Brain microvascular endothelial cell (primary cell): ENCODE data around the gene APELA.

Experiments
- DNase-seq: peaks from one replicate; pipeline ENCODE4 v3.0.0-alpha.2; 2020
- H3K27ac ChIP-seq: fragments of 250-450 bp; sonication (Bioruptor Pico); 2 replicates; pipeline ENCODE4 v1.5.1; 2020; ENCODE audit warnings: mild to moderate bottlenecking, moderate library complexity
- H3K27me3 ChIP-seq: fragments of 250-450 bp; sonication (Bioruptor Pico); replicated peaks from 2 replicates; pipeline ENCODE4 v1.5.1; 2020; ENCODE audit warnings: mild to moderate bottlenecking
- H3K36me3 ChIP-seq: fragments of 250-450 bp; sonication (Bioruptor Pico); replicated peaks from 2 replicates; pipeline ENCODE4 v1.5.1; 2020; ENCODE audit warnings: mild to moderate bottlenecking
- H3K4me3 ChIP-seq: 2 replicates; pipeline ENCODE4 v1.5.1; 2011; ENCODE audit warnings: low read depth, mild to moderate bottlenecking, control low read depth, low read length, moderate library complexity
- in situ Hi-C: cut with HindIII; loops from 2 replicates; pipeline ENCODE4 v1.10.0; 2017; ENCODE audit warnings: low sequenced_read_pairs, low pct_ligation_motif_present
- TF ChIP-seq, protein P1 (sequence below): IDR thresholded peaks from 2 replicates; pipeline ENCODE4 v1.5.1; 2011; ENCODE audit warnings: low read depth, mild to moderate bottlenecking, moderate library complexity, low read length, control low read depth, inconsistent platforms; ENCODE audit errors: missing control alignments

APELA gene, protein sequence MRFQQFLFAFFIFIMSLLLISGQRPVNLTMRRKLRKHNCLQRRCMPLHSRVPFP

DNA sequence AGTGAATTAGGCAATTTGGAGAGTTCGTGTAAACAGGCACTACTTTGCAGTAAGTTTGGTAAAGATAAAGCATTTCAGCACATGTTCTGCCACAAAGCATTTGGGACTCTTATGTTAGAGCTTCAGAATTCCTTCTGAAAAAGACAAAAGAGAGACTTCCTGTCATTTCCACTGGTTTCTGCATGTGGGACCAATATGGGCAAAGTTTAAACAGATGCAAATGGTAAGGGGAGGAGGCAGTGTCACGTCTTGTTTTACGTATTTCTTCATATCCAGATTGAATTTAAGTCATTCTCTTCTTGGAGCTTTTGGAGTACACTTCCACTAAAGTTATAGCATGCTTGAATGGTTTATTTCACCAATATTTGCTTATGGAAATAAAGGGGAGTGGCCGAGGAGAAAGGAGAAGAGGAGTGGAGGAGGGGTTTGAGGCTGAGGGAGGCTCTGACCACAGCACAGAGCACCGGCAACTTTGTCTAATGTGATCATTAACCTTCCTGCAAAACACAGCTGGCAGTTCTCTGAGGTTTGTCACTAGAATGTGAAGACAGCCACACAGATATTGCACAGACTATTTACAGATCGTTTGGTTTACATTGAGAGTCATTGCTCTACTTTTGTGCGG lies at the start of gene APELA:
Gene APELA (plus strand): TSS at position 479 of the 625 bp plus-strand sequence. CDS start 154 bp downstream, outside the sequence.
- Histone ChIP-seq H3K27ac (no peak within 1 kb of the TSS), H3K4me3 (no peak within 1 kb of the TSS), H3K27me3 (no peaks in the 10 kb centered on the region), H3K36me3 (no peaks in the 10 kb centered on the region)
- TF ChIP-seq, protein P1, sequence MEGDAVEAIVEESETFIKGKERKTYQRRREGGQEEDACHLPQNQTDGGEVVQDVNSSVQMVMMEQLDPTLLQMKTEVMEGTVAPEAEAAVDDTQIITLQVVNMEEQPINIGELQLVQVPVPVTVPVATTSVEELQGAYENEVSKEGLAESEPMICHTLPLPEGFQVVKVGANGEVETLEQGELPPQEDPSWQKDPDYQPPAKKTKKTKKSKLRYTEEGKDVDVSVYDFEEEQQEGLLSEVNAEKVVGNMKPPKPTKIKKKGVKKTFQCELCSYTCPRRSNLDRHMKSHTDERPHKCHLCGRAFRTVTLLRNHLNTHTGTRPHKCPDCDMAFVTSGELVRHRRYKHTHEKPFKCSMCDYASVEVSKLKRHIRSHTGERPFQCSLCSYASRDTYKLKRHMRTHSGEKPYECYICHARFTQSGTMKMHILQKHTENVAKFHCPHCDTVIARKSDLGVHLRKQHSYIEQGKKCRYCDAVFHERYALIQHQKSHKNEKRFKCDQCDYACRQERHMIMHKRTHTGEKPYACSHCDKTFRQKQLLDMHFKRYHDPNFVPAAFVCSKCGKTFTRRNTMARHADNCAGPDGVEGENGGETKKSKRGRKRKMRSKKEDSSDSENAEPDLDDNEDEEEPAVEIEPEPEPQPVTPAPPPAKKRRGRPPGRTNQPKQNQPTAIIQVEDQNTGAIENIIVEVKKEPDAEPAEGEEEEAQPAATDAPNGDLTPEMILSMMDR = no peak
- no peak for DNase-seq
- in situ Hi-C loops = no loop called here

DNA sequence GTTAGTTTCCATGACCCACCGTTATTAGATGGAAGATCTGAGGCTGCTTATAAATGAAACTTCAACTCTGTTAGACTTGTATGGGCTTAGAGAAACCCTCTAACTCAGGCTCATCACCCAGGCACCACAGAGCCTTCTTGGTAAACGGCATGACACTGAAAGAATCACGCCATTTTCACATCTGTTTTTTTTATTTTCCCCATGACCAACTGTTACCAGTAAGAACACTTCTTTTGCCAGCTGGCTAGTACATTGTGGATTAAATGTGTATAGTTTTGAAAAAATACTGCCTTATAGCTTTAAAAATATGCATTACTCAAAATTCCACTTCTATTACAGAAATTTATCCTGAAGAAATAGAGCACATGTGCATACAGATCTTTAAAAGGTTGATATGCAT lies 48.0 kb upstream of the APELA start:
- Histone ChIP-seq H3K4me3 (no peak overlapping the region), H3K36me3 (no peaks in the 10 kb centered on the region), H3K27me3 (no peaks in the 10 kb centered on the region), H3K27ac (no peak overlapping the region)
- DNase-seq = no peak
- in situ Hi-C loops = no loop called here
- TF ChIP-seq, protein P1 = no peak

DNA sequence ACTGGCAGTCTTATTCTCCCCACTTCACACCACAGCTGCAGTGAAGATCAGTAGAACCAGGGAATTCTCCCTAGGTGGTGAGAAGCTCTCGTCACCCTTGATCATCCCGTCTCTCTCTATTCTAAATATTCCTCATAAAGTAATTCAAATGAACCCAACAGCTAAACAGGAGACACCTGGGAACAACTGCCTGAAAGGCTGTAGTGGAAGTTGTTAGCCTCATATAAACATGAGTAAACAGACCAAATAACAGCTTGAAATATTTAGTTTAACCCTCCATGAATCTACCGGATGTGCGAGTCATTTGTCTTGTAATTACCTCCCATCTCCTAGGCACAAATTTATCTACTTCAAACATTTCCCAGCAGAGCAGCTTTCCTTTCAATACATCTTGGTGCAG lies 30.4 kb upstream of the APELA start:
- Histone ChIP-seq H3K36me3 (no peaks in the 10 kb centered on the region), H3K27me3 (no peaks in the 10 kb centered on the region), H3K4me3 (no peak overlapping the region), H3K27ac (no peak overlapping the region)
- no peak for DNase-seq
- in situ Hi-C loops = no loop called here
- TF ChIP-seq, protein P1 = no peak

DNA sequence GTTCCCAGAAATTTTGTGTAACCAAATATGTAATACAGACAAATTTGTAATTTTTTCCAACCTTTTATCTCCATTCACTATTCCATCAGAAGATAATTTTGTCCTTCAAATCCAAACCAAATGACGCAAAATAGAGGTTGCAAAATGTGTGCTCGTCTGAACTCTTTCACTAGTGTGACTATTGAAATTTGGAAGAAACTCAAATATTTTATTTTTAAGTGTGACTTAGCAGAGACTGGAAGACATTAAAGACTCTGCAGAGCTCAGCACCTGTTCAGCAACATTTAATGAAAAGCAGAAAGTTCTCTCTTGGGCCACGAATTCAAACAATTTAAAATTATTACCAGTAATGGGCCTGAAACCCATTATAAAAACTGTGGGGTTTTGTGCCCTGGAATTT lies 30.0 kb upstream of the APELA start:
- Histone ChIP-seq H3K27me3 (no peaks in the 10 kb centered on the region), H3K27ac (no peak overlapping the region), H3K4me3 (no peak overlapping the region), H3K36me3 (no peaks in the 10 kb centered on the region)
- TF ChIP-seq, protein P1 = no peak
- no peak for DNase-seq
- in situ Hi-C loops = no loop called here

DNA sequence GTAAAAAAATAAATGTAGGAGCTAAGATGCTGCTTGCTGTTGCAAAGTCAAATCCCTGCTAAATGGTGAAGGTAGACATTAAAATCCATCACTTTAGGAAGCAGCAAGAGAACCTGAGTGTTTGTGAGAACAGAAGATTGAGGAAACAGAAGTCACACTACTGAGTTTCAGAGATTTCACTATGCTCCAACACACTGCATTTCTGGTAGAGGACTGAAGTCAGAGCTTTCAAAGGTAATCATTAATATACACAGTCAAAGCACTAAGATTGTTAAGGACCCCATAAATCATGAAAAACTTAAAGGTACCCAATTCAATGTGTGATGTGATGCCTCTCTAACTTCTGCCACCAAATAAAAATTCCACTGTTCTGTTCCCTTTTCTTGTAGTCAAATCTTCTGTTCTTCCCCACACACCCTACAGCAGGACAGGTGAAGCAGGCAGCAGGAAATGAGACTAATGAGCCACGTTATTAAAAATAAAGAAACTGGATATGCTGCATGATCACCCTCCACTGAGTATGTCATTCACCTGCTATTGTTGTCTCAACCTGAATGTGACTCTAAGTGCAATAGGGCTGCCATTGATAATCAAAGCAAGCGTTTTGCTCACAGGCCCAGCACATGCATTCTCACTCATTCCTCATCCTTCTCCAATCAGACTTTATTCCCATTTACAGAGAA lies 28.9 kb upstream of the APELA start:
- in situ Hi-C loops = no loop called here
- Histone ChIP-seq H3K4me3 (no peak overlapping the region), H3K27ac (no peak overlapping the region), H3K36me3 (no peaks in the 10 kb centered on the region), H3K27me3 (no peaks in the 10 kb centered on the region)
- DNase-seq = no peak
- TF ChIP-seq, protein P1 = no peak
